EL (cell line): ENCODE data around the gene HBG2.
"Not testable (repeated sequence)": the region's sequence is repeated elsewhere in the genome, so short reads cannot be mapped to it uniquely, and the experiment has no call there.

Experiments
- DNase-seq: peaks from one replicate; pipeline ENCODE4 v3.0.0-alpha.2; 2016

HBG2 gene

GRCh38 chr11:5254646-5255413 lies at the start of gene HBG2:
Gene HBG2 (minus strand): TSS chr11:5254781. CDS start chr11:5254728, 53 bp downstream.
- DNase-seq: not testable (repeated sequence)

GRCh38 chr11:5304046-5304445 lies 49.5 kb upstream of the HBG2 start:
- peak; percentile 24 for DNase-seq

GRCh38 chr11:5303626-5304025 lies 49.0 kb upstream of the HBG2 start:
- DNase-seq: no peak

GRCh38 chr11:5301846-5302245 lies 47.3 kb upstream of the HBG2 start, which contains the start of gene OR51B4:
Gene OR51B4 (minus strand): TSS chr11:5301946. CDS start chr11:5301946, 0 bp downstream.
- no peak for DNase-seq

- no peak for DNase-seq
Observed at GRCh38 chr11:5300251-5300650, 45.7 kb upstream of the HBG2 start.

GRCh38 chr11:5298451-5298850 lies 43.9 kb upstream of the HBG2 start:
- no peak for DNase-seq

- no peak for DNase-seq
Observed at GRCh38 chr11:5297721-5298323, 43.2 kb upstream of the HBG2 start.

- DNase-seq: not testable (repeated sequence)
Observed at GRCh38 chr11:5294342-5294995, 39.9 kb upstream of the HBG2 start.

- DNase-seq: peak; percentile 15
Observed at GRCh38 chr11:5293028-5293427, 38.4 kb upstream of the HBG2 start.

- peak; percentile 55 for DNase-seq
Observed at GRCh38 chr11:5291207-5291838, 36.7 kb upstream of the HBG2 start.

- no peak for DNase-seq
Observed at GRCh38 chr11:5290106-5290505, 35.5 kb upstream of the HBG2 start.

- DNase-seq: peak; percentile 48
Observed at GRCh38 chr11:5289696-5290095, 35.1 kb upstream of the HBG2 start.

GRCh38 chr11:5288906-5289550 lies 34.4 kb upstream of the HBG2 start:
- DNase-seq: peak; percentile 53

GRCh38 chr11:5288108-5288905 lies 33.7 kb upstream of the HBG2 start:
- DNase-seq: peak; percentile 43

GRCh38 chr11:5286901-5287300 lies 32.3 kb upstream of the HBG2 start:
- no peak for DNase-seq

- no peak for DNase-seq
Observed at GRCh38 chr11:5286351-5286750, 31.8 kb upstream of the HBG2 start.

- no peak for DNase-seq
Observed at GRCh38 chr11:5285703-5286340, 31.2 kb upstream of the HBG2 start.

- no peak for DNase-seq
Observed at GRCh38 chr11:5284637-5285036, 30.1 kb upstream of the HBG2 start.

- DNase-seq: no peak
Observed at GRCh38 chr11:5283882-5284281, 29.3 kb upstream of the HBG2 start.

- DNase-seq: no peak
Observed at GRCh38 chr11:5283086-5283485, 28.5 kb upstream of the HBG2 start.

- no peak for DNase-seq
Observed at GRCh38 chr11:5282628-5283027, 28.0 kb upstream of the HBG2 start.

- no peak for DNase-seq
Observed at GRCh38 chr11:5281596-5281995, 27.0 kb upstream of the HBG2 start.
